ENCODE data around the gene NUDT7. TPM values are rescaled to one million over a fixed set of nuclear protein-coding genes. Genes with fewer than 3 reads are reported as not detected.

NUDT7 gene
- total and polyA plus RNA-seq, 2 donors (not counting 3 experiments of a cell fraction or from before 2014, with no cell fraction given), result 6.2 to 6.5 TPM

GRCh38 chr16:77705351-77705750 is 17.0 kb upstream of the NUDT7 start:
- FAIRE-seq (no peak), DNase-seq (ENCODE audit: low read depth, low spot score) (no peak)
- no peak overlapping the region for H3K4me3 ChIP-seq (replicated peaks in 1 of 3; ENCODE audit: insufficient read depth in 1 of 3, low read depth in 1 of 3, low read length in 3 of 3)
- no peaks in the 10 kb centered on the region for H3K9me3 ChIP-seq (replicated peaks; ENCODE audit: control insufficient read depth, insufficient read depth, low read length)
- H3K27ac ChIP-seq (ENCODE audit: insufficient read depth, low read depth, low read length), result no peak overlapping the region
- H4K20me1 ChIP-seq (replicated peaks; ENCODE audit: control insufficient read depth, extremely low read depth, insufficient read depth, low read length), result no peaks in the 10 kb centered on the region
- intact Hi-C loops (cut with micrococcal nuclease), result no loop called here
- H3K4me1 ChIP-seq (ENCODE audit: control insufficient read depth, extremely low read depth, insufficient read depth, low read length), result no peaks in the 10 kb centered on the region
- H3K79me2 ChIP-seq (ENCODE audit: control insufficient read depth, insufficient read depth, low read length), result no peaks in the 10 kb centered on the region
- TF ChIP-seq POLR2AphosphoS5 (IDR thresholded peaks at IDR 0.05; ENCODE audit: insufficient read depth, low read depth, low read length) (no peak), GATA2 (IDR thresholded peaks at IDR 0.05; ENCODE audit: insufficient read depth, insufficient read length, low read depth, low read length) (no peak), MYC (IDR thresholded peaks at IDR 0.05; ENCODE audit: low read depth, low read length) (no peak), JUN (IDR thresholded peaks at IDR 0.05; ENCODE audit: borderline replicate concordance, insufficient read depth, insufficient read length, low read depth) (no peak), FOS (IDR thresholded peaks at IDR 0.05; ENCODE audit: borderline replicate concordance, insufficient read depth, low read length) (no peak), POLR2A (IDR thresholded peaks at IDR 0.05; ENCODE audit: low read depth, low read length) (no peak), EZH2 (IDR thresholded peaks at IDR 0.05; ENCODE audit: borderline replicate concordance, low read depth, low read length, severe bottlenecking) (no peak)
- TF ChIP-seq, protein P1, sequence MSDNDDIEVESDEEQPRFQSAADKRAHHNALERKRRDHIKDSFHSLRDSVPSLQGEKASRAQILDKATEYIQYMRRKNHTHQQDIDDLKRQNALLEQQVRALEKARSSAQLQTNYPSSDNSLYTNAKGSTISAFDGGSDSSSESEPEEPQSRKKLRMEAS (IDR thresholded peaks at IDR 0.05; ENCODE audit: insufficient read depth, insufficient read length), result no peak
- TF ChIP-seq, protein P2, sequence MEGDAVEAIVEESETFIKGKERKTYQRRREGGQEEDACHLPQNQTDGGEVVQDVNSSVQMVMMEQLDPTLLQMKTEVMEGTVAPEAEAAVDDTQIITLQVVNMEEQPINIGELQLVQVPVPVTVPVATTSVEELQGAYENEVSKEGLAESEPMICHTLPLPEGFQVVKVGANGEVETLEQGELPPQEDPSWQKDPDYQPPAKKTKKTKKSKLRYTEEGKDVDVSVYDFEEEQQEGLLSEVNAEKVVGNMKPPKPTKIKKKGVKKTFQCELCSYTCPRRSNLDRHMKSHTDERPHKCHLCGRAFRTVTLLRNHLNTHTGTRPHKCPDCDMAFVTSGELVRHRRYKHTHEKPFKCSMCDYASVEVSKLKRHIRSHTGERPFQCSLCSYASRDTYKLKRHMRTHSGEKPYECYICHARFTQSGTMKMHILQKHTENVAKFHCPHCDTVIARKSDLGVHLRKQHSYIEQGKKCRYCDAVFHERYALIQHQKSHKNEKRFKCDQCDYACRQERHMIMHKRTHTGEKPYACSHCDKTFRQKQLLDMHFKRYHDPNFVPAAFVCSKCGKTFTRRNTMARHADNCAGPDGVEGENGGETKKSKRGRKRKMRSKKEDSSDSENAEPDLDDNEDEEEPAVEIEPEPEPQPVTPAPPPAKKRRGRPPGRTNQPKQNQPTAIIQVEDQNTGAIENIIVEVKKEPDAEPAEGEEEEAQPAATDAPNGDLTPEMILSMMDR (IDR thresholded peaks at IDR 0.05; ENCODE audit: extremely low read depth in 1 of 2, insufficient read depth in 1 of 2, low read depth in 1 of 2, low read length in 2 of 2), result no peak
- H3K9me1 ChIP-seq (replicated peaks; ENCODE audit: control insufficient read depth, extremely low read depth, insufficient read depth, low read length), result no peaks in the 10 kb centered on the region
- POLR2A ChIA-PET, result no interaction called here
- H3K9ac ChIP-seq (replicated peaks; ENCODE audit: extremely low read depth, insufficient read depth, low read length), result no peak overlapping the region
- CTCF ChIA-PET, result interaction anchor here (0.5 to 1.3 kb wide), 2 partner anchors 16 to 27 kb away, joined by 3 read pairs; no protein-coding TSS in a partner anchor
- dilution Hi-C loops (cut with MboI; ENCODE audit: extremely low pct_ligation_motif_present, low sequenced_read_pairs), result no loop called here
- no peaks in the 10 kb centered on the region for H3K36me3 ChIP-seq (ENCODE audit: control insufficient read depth in 2 of 2, extremely low read depth in 1 of 2, insufficient read depth in 2 of 2, low read length in 2 of 2)
- H2AFZ ChIP-seq (ENCODE audit: low read depth, low read length), result no peak overlapping the region
- H3K27me3 ChIP-seq (ENCODE audit: control insufficient read depth in 2 of 2, insufficient read depth in 2 of 2, low read length in 2 of 2), result peaks cover 0 to 2% of the 10 kb centered on the region in 2 experiments
- no peak overlapping the region for H3K4me2 ChIP-seq (ENCODE audit: insufficient read depth, low read length)
- BruUV-seq (replicated peaks), result no TSS peak

Measured in endothelial cell of umbilical vein (primary cell).